Liver (tissue), 9 donors: ENCODE data around the gene SRD5A1. TPM values are rescaled to one million over a fixed set of nuclear protein-coding genes. Genes with fewer than 3 reads are reported as not detected.

ENCODE experiments used
- DNase-seq: peaks from one replicate; pipeline ENCODE4 v3.0.0-alpha.2; 2017; ENCODE audit warnings: low spot score
- H3K27ac ChIP-seq, 2 donors: one replicate each; pipeline ENCODE4 v1.7.0; 2013; ENCODE audit warnings: inconsistent platforms in 2 of 2, low read length in 2 of 2, control low read depth in 1 of 2, low read depth in 1 of 2, mild to moderate bottlenecking in 1 of 2
- H3K27me3 ChIP-seq, 4 donors: one replicate each; pipeline versions ENCODE4 v1.6.1 to v1.7.0; 2013; ENCODE audit warnings: low read length in 3 of 4, inconsistent platforms in 1 of 4, mild to moderate bottlenecking in 1 of 4, moderate library complexity in 1 of 4; ENCODE audit not compliant: control insufficient read depth in 4 of 4, insufficient read depth in 4 of 4
- H3K36me3 ChIP-seq, 4 donors: one replicate each; pipeline versions ENCODE4 v1.6.1 to v1.7.0; 2013; ENCODE audit warnings: low read length in 3 of 4, mild to moderate bottlenecking in 3 of 4, low read depth in 1 of 4, moderate library complexity in 1 of 4; ENCODE audit not compliant: control insufficient read depth in 4 of 4, insufficient read depth in 3 of 4
- H3K4me1 ChIP-seq, 4 donors: one replicate each; pipeline versions ENCODE4 v1.6.1 to v1.7.0; 2013; ENCODE audit warnings: low read length in 3 of 4, mild to moderate bottlenecking in 3 of 4, moderate library complexity in 1 of 4; ENCODE audit not compliant: control insufficient read depth in 4 of 4, insufficient read depth in 4 of 4
- H3K4me3 ChIP-seq, 3 donors: one replicate each; pipeline versions ENCODE4 v1.6.1 to v1.7.0; 2013; ENCODE audit warnings: low read length in 3 of 3, control low read depth in 1 of 3, low read depth in 1 of 3, mild to moderate bottlenecking in 1 of 3
- H3K9ac ChIP-seq, 2 donors: one replicate each; pipeline ENCODE4 v1.7.0; 2013; ENCODE audit warnings: low read length in 2 of 2, mild to moderate bottlenecking in 2 of 2, moderate library complexity in 2 of 2, control low read depth in 1 of 2, low read depth in 1 of 2
- H3K9me3 ChIP-seq, 4 donors: one replicate each; pipeline versions ENCODE4 v1.6.1 to v1.7.0; 2013; ENCODE audit warnings: low read length in 3 of 4; ENCODE audit not compliant: control insufficient read depth in 4 of 4
- EGR1 ChIP-seq, 2 donors: IDR thresholded peaks; 2 replicates each; pipeline ENCODE4 v1.6.1; 2016 to 2018; ENCODE audit warnings: antibody characterized with exemption in 2 of 2, low read depth in 2 of 2
- FOXA1 ChIP-seq: IDR thresholded peaks from 2 replicates; pipeline ENCODE4 v1.6.1; 2016; ENCODE audit warnings: antibody characterized with exemption
- FOXA2 ChIP-seq: IDR thresholded peaks from 2 replicates; pipeline ENCODE4 v1.6.1; 2016; ENCODE audit warnings: antibody characterized with exemption
- GABPA ChIP-seq, 2 donors: IDR thresholded peaks in 1 of 2; conservative IDR thresholded peaks in 1 of 2; 2 replicates each; pipeline ENCODE4 v1.6.1; 2016; ENCODE audit warnings: antibody characterized with exemption in 2 of 2, mild to moderate bottlenecking in 1 of 2, moderate library complexity in 1 of 2
- HNF4A ChIP-seq, 2 donors: conservative IDR thresholded peaks; 2 replicates each; pipeline ENCODE4 v1.6.1; 2016; ENCODE audit warnings: antibody characterized with exemption in 2 of 2, mild to moderate bottlenecking in 2 of 2
- HNF4G ChIP-seq: IDR thresholded peaks from 2 replicates; pipeline ENCODE4 v1.6.1; 2016; ENCODE audit warnings: antibody characterized with exemption
- JUND ChIP-seq, 2 donors: IDR thresholded peaks; 2 replicates each; pipeline ENCODE4 v1.6.1; 2016; ENCODE audit warnings: antibody characterized with exemption in 2 of 2
- MAX ChIP-seq: IDR thresholded peaks from 2 replicates; pipeline ENCODE4 v1.6.1; 2016; ENCODE audit warnings: antibody characterized with exemption
- NR2F2 ChIP-seq: IDR thresholded peaks from 2 replicates; pipeline ENCODE4 v1.6.1; 2016; ENCODE audit warnings: antibody characterized with exemption
- RAD21 ChIP-seq, 2 donors: IDR thresholded peaks; 2 replicates each; pipeline ENCODE4 v1.6.1; 2016; ENCODE audit warnings: antibody characterized with exemption in 2 of 2, mild to moderate bottlenecking in 2 of 2
- RXRA ChIP-seq, 2 donors: IDR thresholded peaks; 2 replicates each; pipeline ENCODE4 v1.6.1; 2017 to 2018; ENCODE audit warnings: antibody characterized with exemption in 2 of 2, mild to moderate bottlenecking in 1 of 2
- SP1 ChIP-seq: IDR thresholded peaks from 2 replicates; pipeline ENCODE4 v1.6.1; 2018; ENCODE audit warnings: antibody characterized with exemption, mild to moderate bottlenecking
- TAF1 ChIP-seq: conservative IDR thresholded peaks from 2 replicates; pipeline ENCODE4 v1.6.1; 2016; ENCODE audit warnings: antibody characterized with exemption, mild to moderate bottlenecking
- YY1 ChIP-seq: IDR thresholded peaks from 2 replicates; pipeline ENCODE4 v1.6.1; 2016; ENCODE audit warnings: antibody characterized with exemption, mild to moderate bottlenecking
- ZBTB33 ChIP-seq: IDR thresholded peaks from 2 replicates; pipeline ENCODE4 v1.6.1; 2016; ENCODE audit warnings: antibody characterized with exemption
- WGBS: extraction: QIAGEN DNeasy Blood & Tissue Kit; methylation state at CpG from one replicate; pipeline ENCODE4 v1.1.7; 2013; 5-methylcytosine and 5-hydroxymethylcytosine counted together
- polyA plus RNA-seq, 2 donors: library from polyadenylated mRNA; stranded (reverse) in 1 of 2; unstranded in 1 of 2; fragments of 200-250 nt in 1 of 2; fragments of >200 nt in 1 of 2; fragmentation: Nextera tagmentation in 1 of 2; extraction: Ambion mirVana in 1 of 2; gene quantifications; one replicate each; pipeline versions ENCODE4 v1.2.1 to v1.2.3, GENCODE V29; 2013 to 2015
- total RNA-seq, 2 donors: library from RNA; depleted of rRNA; stranded (reverse); fragments of >200 nt; gene quantifications; one replicate each; pipeline ENCODE4 v1.2.3, GENCODE V29; 2014
- TF ChIP-seq, protein P1 (sequence below): fragments of 150-350 bp; IDR thresholded peaks from 2 replicates; pipeline ENCODE4 v1.5.1; 2017; ENCODE audit warnings: improper control_type of control experiment, low read depth, low read length; ENCODE audit not compliant: missing input control
- TF ChIP-seq, protein P2 (sequence below): IDR thresholded peaks from 2 replicates; pipeline ENCODE4 v1.6.1; 2016; ENCODE audit warnings: antibody characterized with exemption, mild to moderate bottlenecking
- donor health status: healthy.
- donor health status: healthy.
- donor health status: healthy.
- donor health status: healthy.
- donor health status: healthy.

The SRD5A1 gene
- total and polyA plus RNA-seq, 4 donors: 6.3 to 87.0 (median 47.7) TPM

- Histone ChIP-seq H3K4me1 (peaks cover 9 to 35% (median 20%) of the 10 kb centered on the region in 4 donors), H3K27me3 (no peaks in the 10 kb centered on the region), H3K27ac (peak overlapping the region; percentile 21 to 67), H3K36me3 (peaks cover 4 to 59% (median 35%) of the 10 kb centered on the region in 4 donors), H3K9ac (no peak overlapping the region), H3K4me3 (no peak overlapping the region), H3K9me3 (no peaks in the 10 kb centered on the region)
- 96% methylated on average over 11 of the region's 11 CpGs for WGBS
- TF ChIP-seq RAD21 (IDR thresholded peaks at IDR 0.05): no peak
- TF ChIP-seq FOXA1: no peak
- no peak for TF ChIP-seq MAX
- no peak for TF ChIP-seq HNF4A (conservative IDR thresholded peaks at IDR 0.05)
- TF ChIP-seq JUND (IDR thresholded peaks at IDR 0.05): no peak
- no peak for TF ChIP-seq FOXA2
- TF ChIP-seq, protein P1, sequence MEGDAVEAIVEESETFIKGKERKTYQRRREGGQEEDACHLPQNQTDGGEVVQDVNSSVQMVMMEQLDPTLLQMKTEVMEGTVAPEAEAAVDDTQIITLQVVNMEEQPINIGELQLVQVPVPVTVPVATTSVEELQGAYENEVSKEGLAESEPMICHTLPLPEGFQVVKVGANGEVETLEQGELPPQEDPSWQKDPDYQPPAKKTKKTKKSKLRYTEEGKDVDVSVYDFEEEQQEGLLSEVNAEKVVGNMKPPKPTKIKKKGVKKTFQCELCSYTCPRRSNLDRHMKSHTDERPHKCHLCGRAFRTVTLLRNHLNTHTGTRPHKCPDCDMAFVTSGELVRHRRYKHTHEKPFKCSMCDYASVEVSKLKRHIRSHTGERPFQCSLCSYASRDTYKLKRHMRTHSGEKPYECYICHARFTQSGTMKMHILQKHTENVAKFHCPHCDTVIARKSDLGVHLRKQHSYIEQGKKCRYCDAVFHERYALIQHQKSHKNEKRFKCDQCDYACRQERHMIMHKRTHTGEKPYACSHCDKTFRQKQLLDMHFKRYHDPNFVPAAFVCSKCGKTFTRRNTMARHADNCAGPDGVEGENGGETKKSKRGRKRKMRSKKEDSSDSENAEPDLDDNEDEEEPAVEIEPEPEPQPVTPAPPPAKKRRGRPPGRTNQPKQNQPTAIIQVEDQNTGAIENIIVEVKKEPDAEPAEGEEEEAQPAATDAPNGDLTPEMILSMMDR: no peak
- TF ChIP-seq NR2F2: no peak
- no peak for TF ChIP-seq GABPA (IDR thresholded peaks at IDR 0.05 in 1 of 2, conservative IDR thresholded peaks at IDR 0.05 in 1 of 2)
- TF ChIP-seq SP1: no peak
- no peak for TF ChIP-seq TAF1
- no peak for TF ChIP-seq YY1
- no peak for TF ChIP-seq HNF4G
- TF ChIP-seq EGR1 (IDR thresholded peaks at IDR 0.05; ENCODE audit: low read depth in 2 of 2): no peak
- TF ChIP-seq, protein P2, sequence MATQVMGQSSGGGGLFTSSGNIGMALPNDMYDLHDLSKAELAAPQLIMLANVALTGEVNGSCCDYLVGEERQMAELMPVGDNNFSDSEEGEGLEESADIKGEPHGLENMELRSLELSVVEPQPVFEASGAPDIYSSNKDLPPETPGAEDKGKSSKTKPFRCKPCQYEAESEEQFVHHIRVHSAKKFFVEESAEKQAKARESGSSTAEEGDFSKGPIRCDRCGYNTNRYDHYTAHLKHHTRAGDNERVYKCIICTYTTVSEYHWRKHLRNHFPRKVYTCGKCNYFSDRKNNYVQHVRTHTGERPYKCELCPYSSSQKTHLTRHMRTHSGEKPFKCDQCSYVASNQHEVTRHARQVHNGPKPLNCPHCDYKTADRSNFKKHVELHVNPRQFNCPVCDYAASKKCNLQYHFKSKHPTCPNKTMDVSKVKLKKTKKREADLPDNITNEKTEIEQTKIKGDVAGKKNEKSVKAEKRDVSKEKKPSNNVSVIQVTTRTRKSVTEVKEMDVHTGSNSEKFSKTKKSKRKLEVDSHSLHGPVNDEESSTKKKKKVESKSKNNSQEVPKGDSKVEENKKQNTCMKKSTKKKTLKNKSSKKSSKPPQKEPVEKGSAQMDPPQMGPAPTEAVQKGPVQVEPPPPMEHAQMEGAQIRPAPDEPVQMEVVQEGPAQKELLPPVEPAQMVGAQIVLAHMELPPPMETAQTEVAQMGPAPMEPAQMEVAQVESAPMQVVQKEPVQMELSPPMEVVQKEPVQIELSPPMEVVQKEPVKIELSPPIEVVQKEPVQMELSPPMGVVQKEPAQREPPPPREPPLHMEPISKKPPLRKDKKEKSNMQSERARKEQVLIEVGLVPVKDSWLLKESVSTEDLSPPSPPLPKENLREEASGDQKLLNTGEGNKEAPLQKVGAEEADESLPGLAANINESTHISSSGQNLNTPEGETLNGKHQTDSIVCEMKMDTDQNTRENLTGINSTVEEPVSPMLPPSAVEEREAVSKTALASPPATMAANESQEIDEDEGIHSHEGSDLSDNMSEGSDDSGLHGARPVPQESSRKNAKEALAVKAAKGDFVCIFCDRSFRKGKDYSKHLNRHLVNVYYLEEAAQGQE: no peak
- TF ChIP-seq RXRA (IDR thresholded peaks at IDR 0.05): no peak
- DNase-seq: no peak
These were observed 31.4 kb upstream of the SRD5A1 start for GRCh38 chr5:6601816-6602215.

DNA sequence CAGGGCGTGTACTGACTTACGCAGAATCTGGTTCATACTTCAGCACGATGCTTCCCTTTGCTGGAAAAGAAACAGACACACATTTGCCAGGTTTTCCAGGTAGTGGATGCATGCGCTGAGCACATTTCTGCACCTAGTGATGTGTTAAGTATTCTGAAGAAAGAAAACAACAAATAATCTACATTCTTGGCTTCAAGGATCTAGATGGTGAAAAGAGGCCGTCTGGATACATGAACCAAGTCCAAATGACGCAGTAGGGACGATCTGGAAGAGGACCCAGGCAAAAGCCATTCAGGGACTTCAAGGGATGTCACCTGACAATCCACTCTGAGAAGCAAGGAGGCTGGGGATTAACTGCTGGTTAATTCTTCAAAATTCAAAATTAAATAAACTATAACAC is 30.8 kb upstream of the SRD5A1 start:
- H3K4me1 ChIP-seq: peaks cover 5 to 28% (median 17%) of the 10 kb centered on the region in 4 donors
- DNase-seq: no peak
- H3K27me3 ChIP-seq: no peaks in the 10 kb centered on the region
- H3K36me3 ChIP-seq: peaks cover 4 to 66% (median 38%) of the 10 kb centered on the region in 4 donors
- TF ChIP-seq HNF4G (no peak), ZBTB33 (no peak), YY1 (no peak), GABPA (IDR thresholded peaks at IDR 0.05 in 1 of 2, conservative IDR thresholded peaks at IDR 0.05 in 1 of 2) (no peak)
- TF ChIP-seq, protein P2: no peak
- H3K9ac ChIP-seq: no peak overlapping the region
- 92% methylated on average over 7 of the region's 7 CpGs for WGBS
- H3K9me3 ChIP-seq: no peaks in the 10 kb centered on the region
- H3K27ac ChIP-seq: peak overlapping the region; percentile 67 to 79
- no peak overlapping the region for H3K4me3 ChIP-seq
